Fibroblast of mammary gland (primary cell): ENCODE measurements around the gene RNF144A.

ENCODE experiments used
- DNase-seq: peaks from one replicate; pipeline ENCODE4 v3.0.0-alpha.2; 2010; ENCODE audit warnings: low read depth
- H3K4me3 ChIP-seq: 2 replicates; pipeline ENCODE4 v1.5.1; 2011; ENCODE audit warnings: low read depth, mild to moderate bottlenecking, low read length, moderate library complexity; ENCODE audit not compliant: control insufficient read depth
- CTCF ChIP-seq: conservative IDR thresholded peaks from 2 replicates; pipeline ENCODE4 v1.5.1; 2011; ENCODE audit warnings: low read depth, low read length, inconsistent platforms; ENCODE audit not compliant: control insufficient read depth, insufficient read depth

Gene RNF144A

GRCh38 chr2:6982934-6983589 lies 65.8 kb downstream of the RNF144A start:
- no peak for TF ChIP-seq CTCF
- no peak overlapping the region for H3K4me3 ChIP-seq
- no peak for DNase-seq

GRCh38 chr2:6986301-6986911 lies 69.2 kb downstream of the RNF144A start:
- TF ChIP-seq CTCF, result no peak
- peak; percentile 20 for DNase-seq
- no peak overlapping the region for H3K4me3 ChIP-seq

- no peak for DNase-seq
- no peak for TF ChIP-seq CTCF
- H3K4me3 ChIP-seq, result no peak overlapping the region
Observed at GRCh38 chr2:6986912-6987361, 69.7 kb downstream of the RNF144A start.

GRCh38 chr2:6990871-6991270 lies 73.7 kb downstream of the RNF144A start:
- no peak for DNase-seq
- no peak overlapping the region for H3K4me3 ChIP-seq
- no peak for TF ChIP-seq CTCF

GRCh38 chr2:6992794-6993228 lies 75.6 kb downstream of the RNF144A start:
- no peak overlapping the region for H3K4me3 ChIP-seq
- no peak for DNase-seq
- no peak for TF ChIP-seq CTCF

- no peak overlapping the region for H3K4me3 ChIP-seq
- TF ChIP-seq CTCF, result no peak
- DNase-seq, result no peak
Observed at GRCh38 chr2:6993229-6993640, 76.0 kb downstream of the RNF144A start.
